ENCODE data around the gene NHS.
A peak's percentile ranks its signal among the peaks of the same experiment; 100 is the strongest.
"Not testable (repeated sequence)": the region's sequence is repeated elsewhere in the genome, so short reads cannot be mapped to it uniquely, and the experiment has no call there.

NHS gene

DNA sequence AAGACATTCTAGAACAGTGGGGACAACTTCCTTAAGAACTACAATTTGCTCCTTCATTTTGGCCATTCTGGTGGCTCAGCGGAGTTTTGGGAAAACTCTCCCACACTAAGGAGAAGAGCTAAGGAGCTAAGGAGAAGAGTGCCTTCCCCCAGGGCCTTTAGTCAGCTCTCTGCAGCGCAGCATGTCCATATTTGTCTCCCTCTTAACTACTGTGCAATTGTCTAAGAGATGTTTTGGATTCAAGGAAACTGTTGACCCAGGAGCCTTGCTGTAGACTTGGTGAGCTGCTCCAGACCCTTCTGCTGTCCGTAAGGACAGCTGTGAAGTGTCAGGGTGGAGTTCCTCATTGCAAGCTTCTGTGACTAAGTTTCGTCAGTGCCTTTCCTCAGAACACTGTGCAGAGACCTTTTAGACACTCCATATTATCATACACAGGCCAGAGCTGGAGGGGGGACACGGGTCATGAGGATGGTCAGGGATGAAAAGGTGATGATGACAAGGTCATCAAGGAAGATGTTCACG lies 179.0 kb downstream of the NHS start:
- DNase-seq = no peak

DNA sequence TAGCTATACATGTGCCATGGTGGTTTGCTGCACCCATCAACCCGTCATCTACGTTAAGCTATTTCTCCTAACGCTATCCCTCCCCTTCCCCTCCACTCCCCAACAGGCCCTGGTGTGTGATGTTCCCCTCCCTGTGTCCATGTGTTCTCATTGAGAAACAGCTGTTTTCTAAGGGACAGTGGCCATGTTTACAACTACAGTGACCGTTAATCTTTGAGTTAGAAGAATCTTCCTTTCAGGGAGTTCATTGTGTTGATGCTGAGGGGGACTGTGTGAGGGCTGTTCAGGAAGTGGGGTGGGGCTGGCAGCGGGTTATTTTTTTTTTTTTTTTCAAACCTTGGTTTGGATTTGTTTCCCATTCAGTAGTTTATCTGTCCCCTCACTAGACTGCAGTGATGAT lies 179.9 kb downstream of the NHS start:
- no peak for DNase-seq

DNA sequence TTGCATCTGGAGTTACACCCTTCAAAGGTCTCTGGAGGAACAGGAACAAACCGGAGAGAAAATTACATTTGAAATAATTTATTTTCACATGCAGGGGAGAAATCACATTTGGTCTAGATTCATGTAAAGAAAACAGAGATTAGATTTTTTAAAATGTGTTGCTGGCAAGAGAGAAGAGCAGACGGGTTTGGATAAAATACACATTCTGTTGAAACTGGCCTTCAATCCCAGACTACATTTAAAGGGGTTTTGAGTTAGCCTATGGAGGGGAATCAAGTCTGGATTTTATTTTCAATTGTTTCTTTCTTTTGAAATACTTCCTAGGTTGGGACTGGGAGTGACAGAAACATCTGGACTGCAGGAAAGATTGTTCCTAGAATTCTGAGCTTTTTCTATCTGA lies 180.8 kb downstream of the NHS start:
- no peak for DNase-seq

DNA sequence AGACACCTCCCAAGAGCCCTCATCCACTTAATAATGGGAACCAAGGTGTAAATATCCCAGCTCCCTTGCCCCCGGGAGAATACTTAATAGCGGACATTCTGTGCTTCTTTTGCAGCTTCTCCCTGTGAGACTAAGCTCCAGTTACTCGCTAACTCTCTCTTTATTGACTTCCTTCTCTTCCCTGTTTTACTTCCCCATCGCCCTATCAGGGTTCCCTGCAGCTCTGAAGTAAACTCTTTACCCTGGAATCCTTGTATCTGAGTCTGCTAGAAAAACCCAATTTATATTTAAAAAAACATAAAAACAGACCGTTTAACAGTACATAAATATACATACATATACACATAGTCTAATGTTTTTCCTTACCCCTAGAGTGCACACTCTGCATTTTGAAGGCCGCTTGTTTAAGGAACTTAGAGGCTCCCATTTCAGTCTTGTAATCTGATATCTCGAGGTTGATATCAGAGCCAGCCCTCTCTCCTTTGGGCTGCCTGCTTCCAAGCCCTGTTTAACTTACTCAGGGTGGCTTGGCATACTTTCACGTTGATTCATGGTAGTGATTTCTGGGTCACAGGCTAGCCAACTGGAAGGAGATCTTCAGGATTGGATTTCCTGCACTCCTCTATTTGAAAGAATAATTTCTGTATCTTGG lies 184.9 kb downstream of the NHS start:
- peak; percentile 39 for DNase-seq

DNA sequence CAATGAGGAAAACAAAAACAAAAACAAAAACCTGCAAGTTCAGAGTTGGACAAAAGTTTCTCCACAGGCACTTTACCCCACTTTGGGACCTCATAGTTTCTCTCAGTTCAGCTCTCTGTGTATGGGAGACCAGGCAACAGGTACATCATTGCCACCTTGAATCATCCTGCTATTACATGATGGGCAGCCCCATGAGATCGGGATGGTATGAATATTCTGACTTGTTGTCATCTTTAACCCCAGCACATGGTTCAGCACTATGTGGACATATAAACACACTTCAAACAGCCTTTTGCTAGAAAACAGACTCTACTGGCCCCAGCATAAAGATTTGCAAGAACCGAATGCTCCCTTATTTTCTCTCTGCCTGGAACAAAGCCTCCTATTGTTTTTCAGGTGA lies 185.4 kb downstream of the NHS start:
- DNase-seq = no peak

DNA sequence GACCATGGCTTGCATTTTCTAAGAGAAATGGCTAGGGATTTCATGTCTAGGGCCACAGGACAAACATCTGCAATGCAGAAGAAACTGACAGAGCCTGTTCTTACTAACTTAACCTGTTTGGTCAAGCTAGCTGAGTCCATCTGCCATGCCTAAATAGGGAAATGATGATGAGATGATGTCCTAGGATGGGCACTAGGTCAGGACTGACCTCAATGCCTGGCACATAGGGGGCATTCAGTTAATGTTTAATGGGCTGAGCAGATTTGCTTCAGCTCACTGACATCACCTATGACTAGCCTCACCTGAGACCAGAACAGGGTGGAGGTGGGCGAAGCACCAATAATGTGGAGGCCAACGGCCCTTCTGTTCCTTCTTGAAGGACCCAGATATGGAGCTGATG lies 188.1 kb downstream of the NHS start:
- no peak for DNase-seq

DNA sequence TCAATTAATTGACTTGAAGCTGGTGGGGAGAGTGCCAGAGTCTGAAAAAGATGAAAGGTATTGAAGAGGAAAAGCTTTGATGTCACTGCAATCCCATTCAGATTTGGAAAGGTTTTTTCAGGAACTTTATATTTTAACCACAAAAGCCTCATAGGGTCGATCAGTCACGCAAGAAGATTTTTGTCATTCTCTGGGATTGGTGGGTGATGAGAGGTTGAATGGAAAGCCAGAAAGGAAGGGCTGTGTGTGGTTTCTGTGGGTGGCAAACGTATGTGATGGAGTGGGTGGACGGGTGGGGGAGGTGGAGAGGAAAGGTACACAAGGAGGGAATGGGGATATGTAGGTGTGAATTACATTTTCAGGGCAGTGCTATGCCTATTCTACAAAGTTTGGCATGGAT lies 188.5 kb downstream of the NHS start:
- DNase-seq = no peak

DNA sequence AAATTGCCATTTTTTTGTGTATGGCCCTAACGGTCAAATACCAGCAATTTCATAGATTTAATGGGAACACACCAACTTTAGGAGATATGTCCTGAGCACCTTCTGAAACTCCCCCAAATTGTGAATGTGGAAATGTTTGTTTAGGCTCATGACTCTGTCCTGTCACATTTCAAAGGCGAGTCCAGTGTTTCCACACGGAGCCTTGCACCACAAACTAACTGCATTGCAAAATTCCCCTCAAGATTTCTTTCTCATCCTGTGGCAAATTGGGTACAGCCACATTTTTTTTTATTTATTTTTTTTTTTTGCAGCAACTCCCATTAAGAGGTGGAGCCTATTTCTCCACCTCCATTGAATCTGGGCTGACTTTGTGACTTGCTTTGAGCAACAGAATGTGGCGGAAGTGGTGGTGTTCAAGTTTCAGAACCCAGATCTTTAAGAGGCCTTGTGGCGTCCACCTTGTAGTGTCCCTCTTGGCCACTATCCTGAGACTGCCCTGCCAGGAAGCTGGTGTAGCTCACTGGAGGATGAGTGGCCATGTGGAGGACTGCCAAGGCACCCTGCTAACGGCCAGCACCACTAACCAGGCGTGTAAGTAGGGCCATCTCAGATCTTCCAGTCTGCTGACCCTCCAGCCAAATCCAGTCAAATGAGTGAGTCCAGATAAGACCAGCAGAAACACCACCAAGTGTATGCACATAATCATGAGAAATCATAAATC lies 189.8 kb downstream of the NHS start:
- no peak for DNase-seq

DNA sequence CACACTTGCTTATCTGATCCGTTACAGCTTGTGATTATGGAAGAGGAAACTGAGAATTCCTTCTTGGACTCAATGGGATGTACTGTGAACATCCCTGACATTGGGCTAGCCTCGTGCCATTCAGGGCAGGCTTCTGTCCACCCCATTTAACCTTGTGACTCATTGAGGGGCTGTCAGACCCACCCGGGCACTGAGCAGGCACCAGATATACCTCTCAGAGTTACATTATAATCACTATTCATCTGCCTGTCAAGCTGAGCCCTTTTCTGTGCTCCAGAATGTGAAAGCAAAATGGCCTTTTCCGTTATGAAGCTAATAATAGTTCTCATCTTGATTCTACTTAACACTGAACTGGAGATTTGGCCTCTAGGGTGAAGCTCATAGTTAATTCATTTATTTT lies 191.7 kb downstream of the NHS start:
- no peak for DNase-seq

DNA sequence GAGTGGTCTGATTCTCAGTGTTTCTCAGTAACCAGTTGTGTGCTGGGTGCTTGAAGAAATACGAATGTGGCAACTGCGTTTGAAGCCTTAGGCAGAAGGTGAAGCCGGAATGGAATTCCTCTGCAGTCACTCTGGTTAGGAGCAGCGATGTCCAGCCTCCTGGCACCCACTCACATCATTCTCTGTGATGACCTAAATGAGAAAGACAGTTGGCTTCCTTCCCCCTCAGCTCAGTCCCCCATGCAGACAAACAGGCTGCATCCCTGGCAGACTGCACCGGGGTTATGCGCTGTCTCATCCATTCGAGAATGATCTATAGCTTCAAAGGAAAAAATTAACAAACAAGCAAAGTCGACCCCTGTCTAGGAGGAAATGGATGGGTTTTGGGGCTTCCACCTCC lies 192.2 kb downstream of the NHS start:
- no peak for DNase-seq

DNA sequence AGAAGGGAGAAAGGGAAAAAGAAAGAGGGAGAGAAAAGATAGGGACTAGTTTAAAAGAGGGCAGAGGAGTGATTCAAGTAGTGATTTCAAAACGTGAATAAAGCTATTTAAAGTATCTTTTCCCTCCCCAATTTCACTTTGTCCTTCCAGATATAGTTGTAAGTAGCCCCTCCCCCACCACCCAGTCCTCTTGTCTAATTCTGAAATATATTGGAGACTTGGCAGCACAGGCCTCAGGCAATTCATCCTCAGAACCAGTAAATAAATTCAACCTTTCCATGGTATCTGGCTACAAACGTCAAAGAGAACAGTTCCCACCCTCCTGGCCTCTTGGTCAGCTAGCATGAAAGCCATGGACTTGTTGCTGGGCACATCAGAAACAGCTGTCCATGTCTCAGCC lies 192.8 kb downstream of the NHS start:
- DNase-seq = no peak

DNA sequence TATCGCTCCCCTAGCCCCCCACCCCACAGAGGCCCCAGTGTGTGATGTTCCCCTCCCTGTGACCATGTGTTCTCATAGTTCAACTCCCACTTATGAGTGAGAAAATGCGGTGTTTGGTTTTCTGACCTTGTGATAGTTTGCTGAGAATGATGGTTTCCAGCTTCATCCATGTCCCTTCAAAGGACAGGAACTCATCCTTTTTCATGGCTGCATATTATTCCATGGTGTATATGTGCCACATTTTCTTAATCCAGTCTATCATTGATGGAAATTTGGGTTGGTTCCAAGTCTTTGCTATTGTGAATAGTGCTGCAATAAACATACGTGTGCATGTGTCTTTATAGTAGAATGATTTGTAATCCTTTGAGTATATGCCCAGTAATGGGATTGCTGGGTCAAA lies 193.8 kb downstream of the NHS start:
- not testable (repeated sequence) for DNase-seq

DNA sequence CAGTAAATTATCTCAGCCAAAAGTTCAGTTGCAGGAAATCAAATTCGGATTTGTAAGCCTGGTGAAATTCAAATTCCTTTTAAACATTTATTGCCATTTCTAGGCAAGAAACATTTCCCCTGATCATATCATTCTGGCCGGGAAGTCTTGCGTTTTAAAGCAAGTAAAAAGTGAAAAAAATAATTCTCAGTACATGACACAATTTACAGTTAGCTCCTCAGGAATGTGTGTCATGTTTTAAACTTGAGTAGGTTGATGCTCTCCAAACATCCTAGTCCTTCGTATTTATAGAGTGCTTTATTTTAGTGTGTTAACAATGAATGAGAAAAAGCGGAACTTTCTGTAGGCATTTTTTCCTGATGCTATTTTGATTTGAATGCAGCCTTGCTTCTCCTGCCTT lies 204.0 kb downstream of the NHS start:
- no peak for DNase-seq

DNA sequence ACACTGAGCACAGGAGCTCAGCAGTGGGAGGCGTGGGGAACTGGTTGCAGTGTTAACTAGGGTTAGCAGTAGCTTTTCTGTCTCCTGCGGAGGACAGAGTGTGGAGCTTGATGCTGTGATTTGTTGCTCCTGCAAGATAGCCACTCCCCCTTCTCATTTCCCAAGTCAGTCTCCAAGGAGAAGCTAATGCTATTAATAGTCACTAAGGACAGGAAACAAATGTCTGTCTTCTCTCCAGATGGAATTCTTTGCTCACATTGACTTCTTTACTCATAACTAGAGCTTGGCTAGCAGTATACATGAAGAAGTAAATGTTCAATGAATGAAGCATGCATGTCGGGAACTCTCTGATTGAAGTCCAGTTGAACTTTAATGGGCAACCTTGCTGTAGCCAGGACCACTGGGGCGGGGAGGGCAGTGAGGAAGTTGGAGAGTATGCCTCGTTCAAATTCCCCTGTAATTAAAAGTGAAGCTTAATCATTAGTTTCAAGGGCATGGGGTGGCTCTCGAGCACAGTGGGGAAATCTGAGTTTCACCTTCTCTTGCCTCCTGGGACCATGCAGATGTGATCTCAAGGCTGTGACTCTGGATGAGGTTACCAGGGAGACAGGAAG lies 205.6 kb downstream of the NHS start:
- DNase-seq = no peak

DNA sequence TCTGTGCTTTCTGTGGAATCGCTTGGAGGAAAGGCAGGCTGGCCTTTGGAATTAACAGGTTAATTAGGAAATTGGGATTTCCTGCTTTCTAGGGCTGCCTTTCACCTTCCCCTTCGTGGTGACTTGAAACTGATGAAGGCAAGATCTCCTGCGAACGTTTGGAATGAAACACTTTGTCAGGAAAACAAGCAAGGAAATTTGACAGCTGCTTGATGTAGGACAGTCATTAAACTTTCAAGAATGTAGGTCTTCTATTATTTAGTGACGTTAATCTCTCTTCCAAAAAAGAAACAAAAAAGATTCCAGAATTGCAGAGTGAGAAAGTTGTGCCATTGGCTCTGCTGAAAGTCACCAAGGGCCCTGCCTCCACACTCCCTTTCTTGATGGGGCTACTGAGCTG lies 206.6 kb downstream of the NHS start:
- DNase-seq = no peak

DNA sequence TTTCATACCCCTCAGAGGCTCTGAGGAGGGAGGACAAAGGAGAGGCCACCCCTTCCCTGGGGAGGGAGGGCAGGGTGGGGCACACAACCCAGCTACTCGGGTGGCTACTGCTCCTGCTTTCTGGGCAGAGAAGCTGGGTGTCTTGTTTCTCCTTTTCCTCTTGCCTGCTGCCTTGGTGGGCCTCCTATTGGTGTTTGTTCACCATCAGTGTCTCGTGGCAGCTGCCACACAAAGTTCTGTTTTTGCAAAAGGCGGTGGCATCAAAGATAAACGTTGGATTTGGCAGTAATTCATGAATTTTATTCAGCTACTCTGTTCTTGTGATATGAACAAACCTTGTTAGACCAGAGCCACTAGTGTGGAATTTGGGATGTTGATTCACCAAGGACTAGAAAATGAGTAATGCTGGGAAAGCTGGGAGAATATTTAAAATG lies 209.3 kb downstream of the NHS start:
- peak; percentile 2 for DNase-seq

DNA sequence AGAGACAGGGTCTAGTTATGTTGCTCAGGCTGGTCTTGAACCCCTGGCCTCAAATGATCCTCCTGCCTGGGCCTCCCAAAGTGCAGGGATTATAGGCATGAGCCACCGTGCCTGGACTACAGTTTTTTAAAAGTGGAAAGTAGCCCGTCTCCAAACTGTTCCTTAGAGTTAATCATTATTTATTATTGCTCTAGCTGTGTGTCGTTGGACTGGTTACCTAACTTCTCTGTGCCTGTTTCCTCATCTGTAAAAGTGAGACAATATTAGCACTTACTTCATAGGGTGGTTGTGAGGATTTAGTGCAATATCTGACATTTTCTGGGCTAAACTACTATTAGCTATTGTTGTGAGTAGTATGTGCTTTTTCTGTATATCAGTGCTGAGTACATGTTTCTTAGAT lies 210.0 kb downstream of the NHS start:
- DNase-seq = no peak

DNA sequence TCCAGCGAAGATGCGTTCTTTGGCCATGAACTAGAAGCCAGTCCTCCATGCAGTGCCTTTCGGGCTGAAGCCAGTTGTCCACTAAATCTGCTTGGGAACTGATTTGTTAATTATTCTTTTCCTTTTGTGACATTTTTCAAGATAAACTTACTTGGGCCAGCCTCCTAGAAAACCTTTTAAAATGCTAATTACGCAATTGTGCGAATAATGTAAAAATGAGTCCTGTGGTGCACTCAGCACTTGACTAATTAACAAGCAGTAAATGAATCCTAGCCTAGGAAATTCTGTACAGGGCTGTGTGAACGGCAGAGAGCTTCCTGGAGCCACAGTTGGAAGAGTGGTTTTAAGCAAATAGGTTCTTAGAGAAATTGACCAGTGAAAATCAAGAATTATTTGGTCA lies 212.4 kb downstream of the NHS start:
- DNase-seq = no peak

DNA sequence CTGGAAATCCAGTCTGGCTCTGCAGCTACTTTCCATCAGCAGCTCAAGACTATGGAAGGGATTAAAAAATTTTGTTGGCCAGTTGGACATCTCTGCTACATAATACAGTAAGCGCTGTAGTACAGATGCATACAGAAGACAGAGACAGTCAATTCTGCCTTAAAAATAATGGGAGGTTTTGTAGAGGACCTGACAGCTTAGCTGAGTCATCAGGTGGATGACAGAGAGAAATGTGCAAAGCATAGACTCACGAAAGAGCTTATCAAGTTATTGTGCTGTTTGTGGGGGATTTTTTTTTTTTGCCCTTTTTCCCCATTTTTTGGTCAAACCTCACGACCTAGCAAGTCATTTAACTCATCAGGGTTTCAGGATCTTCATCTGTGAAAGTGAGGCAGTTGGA lies 213.3 kb downstream of the NHS start:
- no peak for DNase-seq

DNA sequence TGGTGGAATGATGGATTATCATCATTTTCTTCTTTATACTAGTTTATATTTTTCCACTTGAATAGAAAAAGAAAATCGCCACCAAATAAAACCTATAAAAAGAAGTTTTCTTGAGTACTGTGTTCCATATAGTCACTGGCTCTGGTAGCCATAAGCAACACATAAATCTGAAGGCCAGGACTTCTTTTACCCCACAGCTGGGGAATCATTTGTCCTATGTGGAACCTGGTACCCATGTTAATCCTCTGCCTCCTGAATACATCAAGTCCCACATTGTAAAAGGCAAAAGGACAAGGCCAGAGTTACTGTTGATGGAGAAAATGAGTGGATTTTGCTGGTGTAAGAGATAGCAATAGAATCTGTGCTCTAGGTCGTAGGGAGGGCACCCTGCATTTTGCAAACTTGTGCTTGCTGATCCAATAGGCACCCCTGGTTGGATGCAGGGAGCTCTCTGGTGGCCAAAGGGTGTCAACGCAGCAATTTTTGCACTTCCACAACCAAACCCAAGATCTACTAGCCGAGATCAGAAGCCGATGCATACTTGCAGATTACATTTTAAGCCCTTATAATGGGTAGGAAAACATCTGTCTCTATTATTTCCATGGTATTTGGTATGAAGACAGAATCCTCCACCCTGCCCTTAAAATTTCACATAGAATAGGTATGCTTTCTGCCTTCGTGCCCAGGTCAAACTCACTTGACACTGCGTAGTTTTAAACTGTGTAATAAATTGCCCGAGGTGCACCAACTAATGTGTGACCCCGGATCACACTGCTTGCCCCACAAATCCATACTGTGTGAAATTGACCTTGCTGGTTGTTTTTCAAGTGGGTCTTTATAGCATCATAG lies 216.1 kb downstream of the NHS start:
- DNase-seq = peak; percentile 1

DNA sequence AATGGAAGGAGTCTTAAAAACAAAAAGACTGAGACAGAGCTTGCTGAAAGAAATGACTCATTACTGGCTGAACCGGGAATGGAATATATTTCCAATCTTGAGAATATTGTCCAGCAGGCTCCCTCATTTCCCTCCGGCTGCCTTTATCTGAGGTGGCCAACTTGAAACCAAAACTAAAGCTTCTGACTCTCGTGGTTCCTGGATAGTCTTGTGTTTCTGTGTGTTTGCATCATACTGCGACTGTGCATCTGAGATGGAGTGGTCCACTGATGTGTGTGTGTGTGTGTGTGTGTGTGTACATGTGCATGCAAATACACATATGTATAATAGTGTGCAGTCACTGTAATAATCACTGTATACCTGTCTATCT lies 216.7 kb downstream of the NHS start:
- DNase-seq = no peak

DNA sequence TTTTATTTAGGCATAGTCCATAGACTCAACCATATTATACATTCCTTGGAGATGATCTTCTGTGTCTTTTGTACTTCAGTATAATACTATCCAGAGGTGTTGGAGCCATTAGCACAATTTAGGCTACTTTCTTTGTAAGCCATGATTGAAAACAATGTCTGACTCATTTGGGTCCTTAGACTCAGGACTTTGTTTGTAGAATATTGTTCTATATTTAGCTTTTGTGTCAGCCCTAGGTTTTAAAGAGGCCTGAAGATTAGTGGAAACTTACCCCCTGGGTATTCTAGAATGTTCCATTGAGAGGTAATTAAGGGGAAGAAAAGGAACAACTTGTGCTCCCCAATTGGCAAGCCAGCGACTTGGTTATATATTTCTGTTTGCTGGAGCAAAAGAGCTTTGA lies 217.1 kb downstream of the NHS start:
- no peak for DNase-seq

DNA sequence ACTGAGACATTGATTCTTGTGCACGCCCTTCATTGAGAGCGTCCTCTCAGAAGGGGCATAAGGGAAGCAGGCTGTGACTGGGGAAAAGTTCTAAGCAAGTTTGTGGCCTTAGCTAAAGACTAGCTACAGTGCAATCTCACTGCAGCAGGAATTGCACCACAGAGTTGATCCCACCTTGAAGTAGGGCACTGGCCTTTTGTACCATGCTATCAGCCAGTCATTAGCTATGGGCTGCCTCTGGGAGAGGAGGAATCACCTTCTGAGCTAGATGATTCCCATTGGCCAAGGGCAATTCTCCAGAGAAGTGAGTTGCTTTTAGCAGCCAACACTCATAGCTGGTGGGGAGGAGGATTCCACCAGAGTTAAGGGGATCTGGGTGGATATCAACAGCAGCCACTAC lies 219.7 kb downstream of the NHS start:
- DNase-seq = no peak
